Left kidney (tissue), 2 donors: ENCODE results near the gene COL12A1. TPM values are rescaled to one million over a fixed set of nuclear protein-coding genes. Genes with fewer than 3 reads are reported as not detected.
"Not testable (repeated sequence)": the region's sequence is repeated elsewhere in the genome, so short reads cannot be mapped to it uniquely, and the experiment has no call there.

Experiments used
- DNase-seq: peaks from one replicate; pipeline ENCODE4 v3.0.0-alpha.2; 2013
- polyA plus RNA-seq: library from polyadenylated mRNA; unstranded; fragments of 120-200 nt; gene quantifications from one replicate; pipeline ENCODE4 v1.2.1, GENCODE V29; 2013; ENCODE audit not compliant: insufficient read length

COL12A1 gene
- polyA plus RNA-seq, 1 donor: 79.2 TPM

DNA sequence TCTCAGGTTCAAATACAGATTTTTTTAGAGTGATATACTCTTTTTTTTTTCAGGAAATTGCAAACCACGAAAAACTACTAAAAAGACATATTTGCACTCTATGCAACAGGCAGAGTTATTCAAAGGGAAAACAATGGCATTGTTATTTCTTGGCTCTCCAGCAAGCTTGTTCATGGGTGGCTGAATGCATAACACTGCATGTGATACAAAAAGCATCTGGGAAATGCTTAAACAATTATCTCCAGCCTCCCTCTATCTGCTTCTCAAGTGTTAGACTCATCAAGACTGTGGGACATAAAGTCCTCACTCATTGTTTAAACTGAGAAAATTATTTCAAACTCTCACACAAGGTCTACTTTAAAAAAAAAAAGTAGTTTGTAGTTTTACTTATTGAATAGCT lies 7.3 kb upstream of the COL12A1 start:
- no peak for DNase-seq

DNA sequence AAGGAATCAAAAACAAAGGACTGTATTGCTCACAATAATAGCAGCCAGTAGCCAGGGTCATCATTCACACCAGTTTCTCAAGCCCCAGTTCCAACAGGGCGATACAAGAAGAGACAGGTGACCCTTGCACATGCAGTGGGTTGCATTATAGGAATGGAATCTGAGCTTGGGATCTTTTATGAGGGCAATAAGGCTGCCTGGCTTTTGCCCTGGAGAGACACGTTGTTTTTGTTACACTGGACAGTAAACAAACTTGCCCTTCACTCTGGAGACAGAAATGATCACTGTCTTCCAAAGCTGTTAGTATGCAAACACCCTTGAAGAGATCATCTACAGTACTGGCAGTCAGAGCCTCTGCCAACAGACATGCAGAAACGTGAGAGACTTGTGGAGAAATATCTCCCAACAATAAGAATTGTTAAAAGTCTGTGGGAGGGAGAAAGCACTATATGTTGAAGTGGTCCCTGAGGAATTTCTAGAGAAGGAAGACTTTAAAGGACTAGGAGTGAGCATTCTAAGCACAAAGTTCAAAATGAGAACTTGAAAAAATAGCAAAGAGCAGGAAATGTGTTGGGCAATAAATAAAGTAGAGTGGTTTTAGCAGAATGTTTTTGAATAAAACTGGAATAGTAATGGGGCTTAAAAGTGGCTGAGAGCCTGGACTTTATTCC lies 6.2 kb upstream of the COL12A1 start:
- DNase-seq: no peak

DNA sequence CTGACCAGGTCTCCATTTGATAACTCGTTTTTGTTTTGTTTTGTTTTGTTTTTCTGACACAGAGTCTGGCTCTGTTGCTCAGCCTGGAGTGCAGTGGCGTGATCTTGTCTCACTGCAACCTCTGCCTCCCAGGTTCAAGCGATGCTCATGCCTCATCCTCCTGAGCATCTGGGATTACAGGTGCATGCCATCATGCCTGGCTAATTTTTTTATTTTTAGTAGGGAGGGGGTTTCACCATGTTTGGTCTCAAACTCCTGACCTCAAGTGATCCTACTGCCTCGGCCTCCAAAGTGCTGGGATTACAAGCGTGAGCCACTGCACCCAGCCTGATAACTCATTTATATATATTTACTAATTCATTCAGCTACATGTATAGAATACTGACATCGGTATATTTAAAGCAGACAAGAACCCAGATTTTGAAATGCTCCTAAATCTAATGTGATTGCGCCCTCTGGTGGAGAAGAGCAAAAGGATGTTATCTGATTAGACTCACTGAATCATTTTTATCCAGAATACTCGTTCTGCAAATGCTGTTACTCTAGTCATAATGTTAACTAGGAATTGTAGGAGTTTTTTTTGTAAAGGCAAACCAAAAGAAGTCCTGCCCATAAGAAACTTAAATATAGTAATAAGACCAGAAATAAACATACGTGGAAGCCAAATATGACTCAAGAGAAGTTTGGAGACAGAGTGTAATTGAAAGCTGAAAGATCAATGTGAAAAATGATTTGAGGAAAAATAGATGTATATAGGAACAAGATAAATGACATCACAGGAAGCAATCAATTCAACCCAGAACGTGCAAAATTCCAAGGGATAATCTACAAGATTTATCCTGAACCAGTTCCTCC lies 5.3 kb upstream of the COL12A1 start:
- no peak for DNase-seq

DNA sequence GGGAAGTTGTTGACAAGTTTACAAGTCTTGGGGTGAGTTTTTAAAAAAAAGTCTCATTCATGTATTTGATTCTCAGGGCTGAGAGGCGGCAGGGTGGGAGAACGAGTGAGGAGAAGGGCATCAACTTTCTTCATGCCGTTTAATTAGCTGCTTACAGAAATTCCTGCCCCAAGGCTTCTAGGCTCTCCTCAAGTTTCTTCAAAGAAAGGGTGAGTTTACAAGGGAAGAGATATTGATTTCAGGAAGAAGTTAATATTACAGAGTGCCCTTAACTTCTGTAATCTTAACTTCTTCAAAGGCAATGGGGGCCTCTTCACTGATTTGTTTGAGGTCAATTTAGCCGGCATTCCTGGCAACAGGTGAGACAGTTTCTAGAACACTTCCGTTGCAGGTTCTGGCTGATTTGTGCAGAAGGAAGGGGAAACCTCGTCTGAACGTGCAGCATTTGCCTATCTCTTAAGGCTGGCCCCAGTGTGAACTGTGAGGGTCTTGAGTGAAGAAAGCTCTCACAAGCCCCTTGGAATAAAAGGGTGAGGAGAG lies 3.4 kb upstream of the COL12A1 start:
- DNase-seq: no peak

DNA sequence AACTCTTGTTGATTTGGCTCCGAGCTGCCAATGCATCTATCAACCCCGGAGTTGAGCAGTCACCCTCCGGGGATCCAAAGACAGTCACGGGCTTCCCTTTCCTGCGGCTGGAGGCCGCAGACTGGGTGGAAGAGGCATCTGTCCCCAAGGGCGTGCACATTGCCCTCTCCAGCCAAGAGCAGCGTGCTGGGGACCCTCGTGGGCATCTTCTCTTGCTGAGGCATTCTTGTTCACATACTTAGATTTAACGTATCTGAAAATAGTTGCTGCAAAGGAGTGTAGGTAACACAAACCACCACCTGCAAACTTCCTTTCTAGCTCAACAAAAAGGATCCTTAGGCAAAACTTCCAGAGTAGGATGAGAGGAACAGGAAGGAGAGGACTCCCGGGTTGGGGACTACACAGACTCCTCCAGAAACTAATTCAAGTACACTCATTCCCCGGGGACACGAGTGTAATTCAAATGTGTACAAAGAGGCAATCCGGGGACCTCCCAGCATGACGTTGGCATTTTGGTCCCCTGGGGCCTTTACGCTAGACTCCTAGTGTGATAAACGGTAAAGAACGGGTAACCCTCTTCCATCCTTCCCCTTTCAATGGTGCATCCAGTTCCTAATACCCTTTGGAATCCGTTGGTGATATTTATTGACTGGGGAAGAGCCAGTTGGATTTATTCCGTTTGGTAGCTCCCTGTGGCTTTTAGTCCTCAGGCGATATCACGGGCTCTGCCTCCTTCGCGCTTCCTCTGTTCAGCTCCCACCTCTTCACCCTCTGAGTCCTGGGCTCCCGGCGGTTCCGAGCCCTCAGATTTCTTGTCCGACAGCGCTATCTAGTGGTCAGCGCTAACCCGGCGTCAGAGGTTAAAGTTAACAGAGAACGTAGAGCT lies 2.7 kb upstream of the COL12A1 start:
- peak; percentile 88 for DNase-seq

DNA sequence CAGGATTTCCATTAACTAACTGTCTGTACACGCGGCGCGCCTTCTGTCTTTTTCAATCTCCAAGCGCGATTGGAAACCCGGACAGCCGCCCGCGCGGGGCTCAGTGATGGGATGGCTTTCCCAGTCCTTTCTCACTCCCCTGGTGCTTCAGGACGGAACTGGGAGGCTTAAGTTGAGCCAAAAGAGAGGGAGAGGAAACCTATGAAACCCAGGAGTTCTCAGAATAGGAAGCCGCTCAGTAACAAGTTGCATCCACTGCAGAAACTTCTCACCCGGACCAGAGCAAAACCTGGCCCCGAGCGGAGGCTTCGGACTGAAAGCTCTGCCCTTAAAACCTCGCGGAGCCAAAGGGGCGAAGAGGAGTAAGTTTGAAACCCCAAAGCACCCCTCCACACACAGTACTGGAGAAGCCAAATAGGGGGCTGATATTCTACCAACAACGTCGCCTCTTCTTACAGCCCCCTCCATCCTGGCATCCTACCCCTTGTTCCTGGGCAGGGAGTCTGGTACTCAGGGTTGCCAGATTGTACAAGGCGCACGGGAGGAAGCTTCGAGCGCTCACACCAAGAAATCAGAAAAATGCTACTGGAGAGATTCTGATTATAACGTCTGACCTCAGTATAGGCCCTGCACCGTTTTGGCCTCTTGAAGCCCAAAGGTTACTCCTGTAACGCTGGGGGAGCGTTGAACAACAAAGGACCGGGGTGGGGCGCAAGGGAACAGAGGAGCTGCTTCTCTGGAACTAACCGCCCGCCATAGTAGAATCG lies 906 bp upstream of the COL12A1 start:
- DNase-seq: no peak

DNA sequence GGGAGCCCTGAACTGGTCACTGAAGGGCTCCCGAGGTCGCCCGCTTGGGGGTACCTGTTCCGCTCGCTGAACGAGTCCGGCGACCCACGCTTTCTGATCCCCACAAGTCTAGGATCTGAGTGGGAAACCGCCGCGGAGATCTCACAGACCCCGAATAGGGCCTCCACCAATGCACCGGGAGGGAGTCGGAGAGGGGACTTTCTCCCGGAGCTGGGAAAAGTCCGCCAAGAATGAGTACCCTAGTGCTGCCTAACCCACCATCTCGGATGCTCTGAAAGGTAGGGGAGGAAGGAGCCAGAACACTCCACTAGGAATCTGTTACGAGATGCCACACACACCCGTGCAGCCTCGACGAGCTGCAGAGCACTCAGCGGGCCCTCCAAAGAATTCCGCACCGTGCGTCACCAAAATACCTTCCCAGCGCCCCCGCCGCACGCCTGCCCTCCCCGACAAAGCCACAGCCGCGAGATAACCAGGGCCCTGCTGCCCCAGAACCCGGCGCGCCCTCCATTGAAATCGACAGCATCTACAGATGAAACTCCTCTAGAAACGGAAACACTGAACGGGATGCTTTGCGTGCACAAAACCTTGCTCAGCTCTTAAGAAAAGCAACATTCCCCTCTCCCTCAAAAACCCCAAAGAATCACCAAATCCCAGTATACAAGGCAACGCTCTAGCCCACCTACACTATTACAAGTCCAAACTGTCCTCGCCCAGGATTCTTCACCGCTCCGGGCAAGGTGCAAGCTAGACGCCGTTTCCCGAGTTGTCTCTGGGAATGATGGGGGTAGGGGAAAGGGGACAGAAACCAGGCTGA lies 686 bp downstream of the COL12A1 start:
- no peak for DNase-seq

DNA sequence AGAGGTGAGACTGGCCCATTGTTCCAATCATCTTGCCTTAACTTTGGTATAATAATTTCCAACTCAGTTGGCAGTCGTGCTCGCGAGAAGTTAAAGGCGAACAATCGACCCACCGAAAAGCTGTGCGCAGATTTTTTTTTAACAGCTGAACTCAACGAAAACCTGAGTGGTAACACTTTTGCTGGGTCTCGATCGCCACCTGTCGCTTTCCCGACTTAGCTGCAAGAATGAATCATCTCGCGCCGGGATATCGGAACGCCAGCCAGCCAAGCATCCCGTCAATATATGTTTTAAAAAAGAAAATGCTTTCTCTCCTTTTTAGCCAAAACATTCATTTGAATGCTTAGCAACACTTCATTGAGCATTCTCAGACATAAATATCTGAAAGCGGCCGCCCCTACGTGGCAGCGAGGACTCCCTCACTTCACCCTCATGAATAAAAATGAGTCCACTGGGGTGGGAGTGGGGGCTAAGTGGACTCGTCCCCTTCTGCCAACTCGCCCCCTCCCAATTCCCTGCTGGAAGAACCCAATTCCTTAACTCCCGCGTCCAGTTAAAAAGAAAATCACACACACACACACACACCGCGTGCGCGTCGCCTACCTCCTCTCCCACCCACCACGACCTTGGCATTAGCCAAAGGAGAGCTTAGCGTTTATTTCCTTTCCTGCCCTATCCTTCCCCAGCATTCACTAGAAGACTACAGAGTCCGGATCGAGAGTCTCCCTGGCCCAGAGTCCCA lies 1.5 kb downstream of the COL12A1 start:
- peak; percentile 83 for DNase-seq

DNA sequence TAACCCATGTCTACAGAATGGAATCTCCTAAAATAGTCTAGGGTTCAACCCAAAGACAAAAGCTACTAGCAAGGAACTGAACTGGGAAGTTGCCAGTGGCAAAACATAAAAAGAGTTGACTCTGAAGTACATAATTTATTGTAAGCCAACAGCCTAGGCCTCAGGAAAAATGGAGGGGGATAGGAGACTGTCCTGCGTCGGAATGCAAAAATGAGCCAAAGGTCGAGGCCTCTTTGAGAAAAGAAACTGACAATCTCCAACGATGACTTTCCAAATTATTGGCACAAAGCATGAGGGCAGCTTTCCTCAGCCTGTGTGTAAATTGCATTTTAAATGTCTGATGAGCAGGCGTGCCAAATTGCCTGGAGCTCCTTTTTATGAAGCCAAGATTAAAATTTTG lies 2.1 kb downstream of the COL12A1 start:
- no peak for DNase-seq

DNA sequence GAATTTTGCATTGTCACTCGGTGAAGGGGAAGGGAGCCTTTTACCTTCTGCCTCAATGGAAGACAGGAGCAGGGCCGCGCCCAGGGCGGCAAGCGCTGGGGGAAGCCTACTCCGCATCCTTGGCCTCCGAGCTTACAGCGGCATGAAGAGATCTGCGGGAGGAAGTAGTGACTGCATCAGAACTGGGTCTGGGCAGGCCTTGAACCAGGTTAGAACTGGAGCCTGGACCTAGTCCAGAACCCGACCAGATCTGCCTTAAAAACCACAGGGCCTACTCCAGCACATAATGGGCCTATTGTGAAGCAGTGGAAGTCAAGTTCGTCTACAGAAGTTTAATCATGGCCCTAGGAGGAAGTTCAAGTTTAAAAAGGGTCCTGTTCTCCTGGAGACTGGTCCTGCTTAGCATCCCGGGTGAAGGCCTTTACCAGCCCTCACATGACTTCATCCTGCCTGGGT lies 3.1 kb downstream of the COL12A1 start:
- DNase-seq: no peak

DNA sequence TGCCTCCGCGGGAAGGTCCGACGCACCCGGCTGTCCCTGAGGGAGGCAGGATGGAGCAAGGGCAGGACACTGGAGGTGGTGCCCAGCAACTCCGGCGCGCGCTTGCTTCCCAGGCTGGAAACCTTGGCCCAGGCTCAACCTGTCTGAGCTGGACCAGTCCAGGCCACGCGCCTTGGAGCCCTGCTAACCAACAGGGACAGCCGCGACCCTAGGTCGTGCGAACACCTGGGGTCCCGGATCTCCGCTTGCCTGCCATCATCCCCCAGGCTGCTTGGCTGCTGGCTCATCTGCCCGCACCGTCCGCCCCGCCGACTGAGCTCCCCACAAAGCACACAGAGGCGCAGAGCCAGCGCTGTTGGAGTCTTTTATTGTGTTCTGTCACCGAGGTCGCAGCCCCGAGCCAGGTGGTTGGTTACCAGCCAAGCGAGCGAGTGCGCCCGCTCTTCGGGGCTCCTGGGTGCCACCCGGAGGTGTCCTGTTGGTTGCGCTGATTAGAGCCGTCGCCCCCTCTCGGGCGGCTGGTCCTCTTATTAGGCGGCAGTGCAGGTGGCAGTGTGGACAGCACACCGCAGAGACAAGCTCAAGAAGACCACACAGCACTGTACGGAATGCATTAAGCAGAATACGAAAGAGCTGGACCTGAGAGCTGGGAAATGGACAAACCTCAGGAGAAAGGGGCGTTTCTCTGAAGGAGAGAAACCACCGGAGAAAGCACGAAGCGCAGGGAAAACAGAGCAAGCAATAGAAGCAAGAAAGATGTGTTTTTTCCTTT lies 3.8 kb downstream of the COL12A1 start:
- DNase-seq: no peak

DNA sequence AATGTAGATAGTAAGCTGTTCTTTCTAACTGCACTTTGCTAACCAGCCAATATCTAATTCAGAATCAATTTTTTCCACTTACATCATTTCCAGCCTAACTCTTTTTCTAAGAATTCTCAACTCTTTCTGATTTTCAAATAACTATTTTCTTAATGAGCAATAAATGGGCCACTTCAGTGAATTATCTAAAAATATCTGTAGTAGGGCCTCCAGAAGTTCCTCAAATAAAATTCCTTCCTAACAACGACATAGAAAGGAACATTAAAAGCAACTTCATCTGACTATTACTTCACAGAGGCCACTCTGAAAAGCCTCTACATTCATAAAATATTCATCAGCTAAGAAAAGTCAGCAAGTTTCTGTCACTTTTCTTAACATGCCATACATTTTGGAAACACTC lies 4.8 kb downstream of the COL12A1 start:
- DNase-seq: no peak

DNA sequence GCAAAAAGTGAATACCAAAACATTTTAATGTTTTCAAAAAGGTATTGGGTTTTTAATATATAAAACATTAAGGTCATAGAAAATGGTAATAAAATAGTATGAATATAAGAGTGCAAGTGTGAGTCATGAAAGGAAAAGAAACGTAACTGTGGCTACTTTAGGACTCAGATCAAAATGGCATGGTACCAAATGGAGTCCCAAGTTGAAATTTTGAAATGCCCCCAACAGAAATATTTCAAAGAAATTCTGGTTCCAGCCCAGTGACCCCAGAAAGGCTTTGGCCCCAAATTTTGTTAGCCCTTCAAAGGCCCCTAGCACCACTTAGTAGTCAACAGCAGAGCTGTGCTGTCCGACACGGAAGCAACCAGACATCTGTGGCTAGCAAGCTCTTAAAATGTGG lies 6.0 kb downstream of the COL12A1 start:
- no peak for DNase-seq

DNA sequence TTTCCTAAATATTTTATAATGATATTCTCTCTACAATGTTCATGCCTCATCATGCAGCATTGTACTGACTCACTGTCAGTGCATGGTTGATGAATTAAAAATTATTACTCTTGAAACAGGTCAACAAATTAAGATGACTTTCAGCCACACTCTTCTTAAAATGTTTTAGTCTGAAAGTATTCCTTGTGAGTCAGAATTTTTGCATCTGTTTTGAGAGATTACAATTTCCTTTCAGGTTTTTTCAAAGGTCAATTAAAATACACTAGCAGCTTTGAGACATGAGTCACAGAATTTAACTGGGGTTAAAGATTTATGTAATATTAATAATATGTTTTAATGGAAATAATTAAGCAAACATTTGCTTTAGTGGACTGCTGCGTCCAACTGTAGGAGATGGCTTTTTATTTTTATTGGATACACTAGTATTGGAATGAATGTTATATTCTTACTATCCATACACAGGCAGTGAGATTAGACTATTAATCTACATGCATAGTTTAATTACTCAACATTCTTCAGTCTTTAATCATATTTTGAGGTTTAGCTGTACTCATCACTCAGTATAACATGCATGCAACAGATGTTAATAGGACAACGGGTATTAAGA lies 9.7 kb downstream of the COL12A1 start:
- no peak for DNase-seq

DNA sequence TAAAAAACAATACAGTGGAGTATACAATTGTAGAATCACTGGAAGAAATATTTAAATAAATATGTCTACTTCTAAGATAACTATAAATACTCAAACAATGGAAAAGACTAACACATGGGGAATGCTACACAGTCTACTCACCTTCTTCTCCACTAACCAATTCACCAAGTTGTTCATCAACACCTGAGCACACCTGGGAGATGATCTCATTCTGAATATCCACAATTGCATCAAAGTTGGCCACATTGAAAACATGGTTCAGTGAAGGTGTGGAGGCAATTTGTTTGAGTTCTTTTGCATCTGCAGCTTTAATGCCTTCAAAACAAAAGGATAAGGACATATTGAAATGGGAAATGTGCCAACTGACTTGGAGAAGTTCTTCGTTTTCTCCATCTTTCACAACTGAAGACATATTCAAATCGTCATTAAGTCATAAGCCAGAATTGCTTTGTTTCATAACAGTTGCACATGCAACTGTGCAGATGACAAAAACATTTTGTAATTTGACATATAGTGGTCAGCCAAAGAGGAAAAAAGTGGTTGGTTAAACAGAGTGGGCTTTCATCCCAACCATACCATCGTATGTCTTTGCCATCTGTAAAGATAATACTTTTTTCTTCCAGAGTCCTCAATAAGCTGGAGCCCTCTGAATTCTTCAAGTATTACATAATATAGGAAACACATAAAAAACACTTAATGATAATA lies 17.5 kb downstream of the COL12A1 start:
- no peak for DNase-seq

DNA sequence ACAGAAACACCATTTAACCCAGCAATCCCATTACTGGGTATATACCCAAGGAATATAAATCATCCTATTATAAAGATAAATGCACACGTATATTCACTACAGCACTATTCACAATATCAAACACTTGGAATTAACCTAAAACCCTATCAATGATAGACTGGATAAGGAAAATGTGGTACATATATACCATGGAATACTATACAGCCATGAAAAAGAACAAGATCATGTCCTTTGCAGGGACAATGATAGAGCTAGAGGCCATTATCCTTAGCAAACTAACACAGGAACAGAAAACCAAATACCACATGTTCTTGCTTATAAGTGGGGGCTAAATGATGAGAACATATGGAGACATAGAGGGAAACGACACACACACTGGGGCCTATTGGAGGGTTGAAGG lies 19.3 kb downstream of the COL12A1 start:
- not testable (repeated sequence) for DNase-seq

DNA sequence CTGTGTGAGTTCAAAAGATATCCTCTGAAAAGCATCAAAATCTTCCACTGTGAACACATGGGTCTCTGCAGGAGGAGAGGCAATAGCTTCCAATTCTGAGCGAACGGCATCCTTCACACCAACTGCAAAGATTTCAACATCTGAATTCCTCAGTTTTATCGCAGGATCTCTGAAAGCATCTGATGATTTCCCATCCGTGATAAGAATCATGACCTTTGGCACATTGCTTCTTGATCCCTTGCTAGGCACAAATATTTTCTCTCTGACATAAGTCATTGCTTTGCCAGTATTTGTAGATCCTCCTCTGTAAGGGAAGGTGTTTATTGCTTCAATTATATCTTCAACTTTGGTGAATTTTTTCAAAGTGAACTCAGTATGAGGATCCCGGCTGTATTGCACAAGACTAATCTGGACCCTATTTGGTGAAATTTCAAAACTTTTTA lies 22.7 kb downstream of the COL12A1 start:
- no peak for DNase-seq

DNA sequence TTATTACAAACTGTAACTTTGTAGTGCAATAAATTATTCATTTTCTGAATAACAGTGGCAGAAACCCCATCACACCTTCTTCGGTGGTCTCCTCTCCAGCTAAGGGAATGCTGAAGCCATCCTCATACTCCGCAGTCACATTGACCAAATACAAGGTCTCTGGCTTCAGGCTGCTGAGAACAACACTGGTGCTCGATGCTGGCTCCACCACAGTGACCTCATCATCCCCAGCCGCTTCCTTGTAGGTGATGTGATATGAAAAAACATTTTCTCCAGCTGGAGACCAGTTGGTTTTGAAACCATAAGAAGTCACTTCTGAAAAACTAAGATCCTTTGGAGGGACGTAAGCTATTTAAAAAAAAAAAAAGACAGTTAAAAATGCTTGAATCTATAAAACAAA lies 25.0 kb downstream of the COL12A1 start:
- DNase-seq: no peak
